Measurements from ENCODE around the gene NR3C2. TPM values are rescaled to one million over a fixed set of nuclear protein-coding genes. Genes with fewer than 3 reads are reported as not detected.

Gene NR3C2
- total RNA-seq, 1 donor, result 1.1 TPM

GRCh38 chr4:148182230-148182911, 259.8 kb downstream of the NR3C2 start:
- no peak for DNase-seq (ENCODE audit: low read depth in 2 of 3, low spot score in 2 of 3)

- no peak for DNase-seq (ENCODE audit: low read depth in 2 of 3, low spot score in 2 of 3)
Measured at GRCh38 chr4:148173397-148174017, 268.7 kb downstream of the NR3C2 start.

- DNase-seq (ENCODE audit: low read depth in 2 of 3, low spot score in 2 of 3), result no peak
Measured at GRCh38 chr4:148171596-148171995, 270.6 kb downstream of the NR3C2 start.

- no peak for DNase-seq (ENCODE audit: low read depth in 2 of 3, low spot score in 2 of 3)
Measured at GRCh38 chr4:148170408-148171365, 271.5 kb downstream of the NR3C2 start.

GRCh38 chr4:148166132-148166591, 276.1 kb downstream of the NR3C2 start:
- no peak for DNase-seq (ENCODE audit: low read depth in 2 of 3, low spot score in 2 of 3)

- no peak for DNase-seq (ENCODE audit: low read depth in 2 of 3, low spot score in 2 of 3)
Measured at GRCh38 chr4:148164557-148164956, 277.7 kb downstream of the NR3C2 start.

GRCh38 chr4:148162991-148163390, 279.2 kb downstream of the NR3C2 start:
- DNase-seq (ENCODE audit: low read depth in 2 of 3, low spot score in 2 of 3), result no peak

- no peak for DNase-seq (ENCODE audit: low read depth in 2 of 3, low spot score in 2 of 3)
Measured at GRCh38 chr4:148162519-148162918, 279.7 kb downstream of the NR3C2 start.

- DNase-seq (ENCODE audit: low read depth in 2 of 3, low spot score in 2 of 3), result no peak
Measured at GRCh38 chr4:148161601-148162000, 280.6 kb downstream of the NR3C2 start.

- DNase-seq (ENCODE audit: low read depth in 2 of 3, low spot score in 2 of 3), result no peak
Measured at GRCh38 chr4:148159793-148160192, 282.4 kb downstream of the NR3C2 start.

GRCh38 chr4:148154769-148155168, 287.4 kb downstream of the NR3C2 start:
- DNase-seq (ENCODE audit: low read depth in 2 of 3, low spot score in 2 of 3), result no peak

GRCh38 chr4:148152868-148153625, 289.2 kb downstream of the NR3C2 start:
- no peak for DNase-seq (ENCODE audit: low read depth in 2 of 3, low spot score in 2 of 3)

- no peak for DNase-seq (ENCODE audit: low read depth in 2 of 3, low spot score in 2 of 3)
Measured at GRCh38 chr4:148151806-148152205, 290.4 kb downstream of the NR3C2 start.

- no peak for DNase-seq (ENCODE audit: low read depth in 2 of 3, low spot score in 2 of 3)
Measured at GRCh38 chr4:148145475-148145874, 296.7 kb downstream of the NR3C2 start.

- DNase-seq (ENCODE audit: low read depth in 2 of 3, low spot score in 2 of 3), result no peak
Measured at GRCh38 chr4:148143174-148143573, 299.0 kb downstream of the NR3C2 start.

GRCh38 chr4:148141501-148141900, 300.7 kb downstream of the NR3C2 start:
- DNase-seq (ENCODE audit: low read depth in 2 of 3, low spot score in 2 of 3), result no peak

GRCh38 chr4:148126825-148127224, 315.4 kb downstream of the NR3C2 start:
- DNase-seq (ENCODE audit: low read depth in 2 of 3, low spot score in 2 of 3), result no peak

- DNase-seq (ENCODE audit: low read depth in 2 of 3, low spot score in 2 of 3), result peak in 1 of 3 donors; percentile 2
Measured at GRCh38 chr4:148124512-148124911, 317.7 kb downstream of the NR3C2 start.

- peak in 1 of 3 donors; percentile 2 for DNase-seq (ENCODE audit: low read depth in 2 of 3, low spot score in 2 of 3)
Measured at GRCh38 chr4:148123161-148123560, 319.1 kb downstream of the NR3C2 start.

GRCh38 chr4:148120216-148120615, 322.0 kb downstream of the NR3C2 start:
- DNase-seq (ENCODE audit: low read depth in 2 of 3, low spot score in 2 of 3), result no peak

- DNase-seq (ENCODE audit: low read depth in 2 of 3, low spot score in 2 of 3), result no peak
Measured at GRCh38 chr4:148118633-148119032, 323.6 kb downstream of the NR3C2 start.
